ENCODE results near the gene TNFSF12. TPM values are rescaled to one million over a fixed set of nuclear protein-coding genes. Genes with fewer than 3 reads are reported as not detected.

TNFSF12 gene
- total RNA-seq, 2 experiments from 2014 or later = not detected

DNA sequence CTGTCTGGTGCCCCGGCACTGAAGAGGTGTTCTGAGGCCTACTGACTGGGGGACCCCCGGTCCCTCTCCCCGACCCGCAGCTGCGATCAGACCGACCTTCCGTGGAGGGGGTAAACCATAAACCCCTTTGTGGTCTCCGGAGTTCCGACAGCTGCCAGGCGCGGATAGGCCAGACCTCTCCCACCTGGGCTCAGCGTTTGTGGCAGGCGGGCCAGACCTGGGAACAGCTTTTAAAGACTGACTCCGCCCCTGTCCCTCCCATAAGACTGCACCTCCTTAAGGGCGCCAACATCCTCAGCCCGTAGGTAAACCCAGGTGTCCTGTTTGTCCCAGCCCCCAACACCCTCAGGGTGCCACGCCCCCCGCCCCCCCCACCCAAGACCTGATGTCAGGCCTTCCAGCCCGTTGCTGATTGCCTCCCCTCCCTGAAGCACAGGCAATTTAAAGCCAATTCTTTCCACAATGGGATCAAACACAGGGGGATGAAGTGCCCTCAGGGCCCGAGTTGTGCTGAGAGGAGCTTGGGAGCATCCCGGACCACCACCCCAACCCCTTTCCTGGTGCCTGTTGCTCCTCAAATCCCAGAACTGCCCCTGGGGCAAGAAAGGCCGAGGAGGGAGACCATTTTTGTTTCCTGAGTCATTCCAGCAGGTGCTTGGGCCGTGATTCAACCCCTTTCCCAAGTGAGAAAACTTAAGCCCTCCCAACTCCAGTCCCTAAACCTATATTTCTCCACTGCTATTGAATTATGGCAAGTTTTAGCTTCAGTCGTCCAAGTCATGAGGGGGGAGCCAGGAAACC, 41.2 kb downstream of the TNFSF12 start, which contains the start of gene SOX15:
TSS of gene SOX15 (minus strand) at position 204 of the 801 bp plus-strand sequence. CDS start 418 bp downstream, outside the sequence.
- Histone ChIP-seq H3K9me3 (ENCODE audit: low read length) (no peaks in the 10 kb centered on the region), H3K79me2 (ENCODE audit: insufficient read depth, low read depth, low read length) (no peaks in the 10 kb centered on the region), H3K4me1 (ENCODE audit: insufficient read depth, low read length, poor library complexity, severe bottlenecking) (peaks cover 1% of the 10 kb centered on the region), H3K4me2 (ENCODE audit: low read length) (no peak within 1 kb of the TSS), H3K36me3 (ENCODE audit: insufficient read depth, low read length) (peaks cover 85% of the 10 kb centered on the region), H3K9me2 (ENCODE audit: insufficient read depth, low read length) (no peaks in the 10 kb centered on the region), H2AFZ (ENCODE audit: low read length) (no peak within 1 kb of the TSS), H3K27ac (ENCODE audit: low read depth, low read length, poor library complexity, severe bottlenecking) (no peak within 1 kb of the TSS), H3K4me3 (ENCODE audit: low read depth, low read length, poor library complexity, severe bottlenecking) (no peak within 1 kb of the TSS), H4K20me1 (ENCODE audit: insufficient read depth, low read length) (no peaks in the 10 kb centered on the region)
- no peak for DNase-seq (ENCODE audit: low spot score)
- intact Hi-C loops (cut with micrococcal nuclease; ENCODE audit: unreplicated experiment) = no loop called here
- TF ChIP-seq, protein P1, sequence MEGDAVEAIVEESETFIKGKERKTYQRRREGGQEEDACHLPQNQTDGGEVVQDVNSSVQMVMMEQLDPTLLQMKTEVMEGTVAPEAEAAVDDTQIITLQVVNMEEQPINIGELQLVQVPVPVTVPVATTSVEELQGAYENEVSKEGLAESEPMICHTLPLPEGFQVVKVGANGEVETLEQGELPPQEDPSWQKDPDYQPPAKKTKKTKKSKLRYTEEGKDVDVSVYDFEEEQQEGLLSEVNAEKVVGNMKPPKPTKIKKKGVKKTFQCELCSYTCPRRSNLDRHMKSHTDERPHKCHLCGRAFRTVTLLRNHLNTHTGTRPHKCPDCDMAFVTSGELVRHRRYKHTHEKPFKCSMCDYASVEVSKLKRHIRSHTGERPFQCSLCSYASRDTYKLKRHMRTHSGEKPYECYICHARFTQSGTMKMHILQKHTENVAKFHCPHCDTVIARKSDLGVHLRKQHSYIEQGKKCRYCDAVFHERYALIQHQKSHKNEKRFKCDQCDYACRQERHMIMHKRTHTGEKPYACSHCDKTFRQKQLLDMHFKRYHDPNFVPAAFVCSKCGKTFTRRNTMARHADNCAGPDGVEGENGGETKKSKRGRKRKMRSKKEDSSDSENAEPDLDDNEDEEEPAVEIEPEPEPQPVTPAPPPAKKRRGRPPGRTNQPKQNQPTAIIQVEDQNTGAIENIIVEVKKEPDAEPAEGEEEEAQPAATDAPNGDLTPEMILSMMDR (conservative IDR thresholded peaks at IDR 0.05; ENCODE audit: low read length) = no peak
- no peak for TF ChIP-seq EZH2phosphoT487 (IDR thresholded peaks at IDR 0.05; ENCODE audit: borderline replicate concordance, low read depth, low read length)
- POLR2A ChIA-PET = no interaction called here
- CTCF ChIA-PET (ENCODE audit: unreplicated experiment) = interaction anchor here (1.0 kb wide), 1 partner anchor 76 kb away, joined by 3 read pairs; no protein-coding TSS in a partner anchor
- BruUV-seq (replicated peaks) = no TSS peak

DNA sequence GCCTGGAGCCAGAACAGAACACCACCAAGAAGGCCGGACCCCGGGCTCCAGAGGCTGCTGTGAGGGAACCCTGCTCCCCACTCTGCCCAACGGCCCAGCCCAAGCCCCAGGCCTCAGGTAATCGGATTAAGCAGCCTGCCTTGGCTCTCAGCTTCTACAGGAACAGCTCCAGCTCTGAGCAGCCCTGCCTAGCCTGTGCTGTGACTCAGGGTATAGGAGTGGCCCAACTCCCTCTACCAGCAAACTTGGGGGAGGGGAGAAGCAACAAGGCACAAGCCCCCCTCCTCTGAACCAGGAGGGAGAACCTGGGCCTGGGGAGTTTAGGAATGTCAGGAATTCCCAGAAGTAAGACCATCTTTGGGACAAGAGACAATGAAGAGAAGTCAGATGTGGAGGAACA, 41.9 kb downstream of the TNFSF12 start:
- H3K27ac ChIP-seq (ENCODE audit: low read depth, low read length, poor library complexity, severe bottlenecking) = no peak overlapping the region
- H3K4me3 ChIP-seq (ENCODE audit: low read depth, low read length, poor library complexity, severe bottlenecking) = no peak overlapping the region
- DNase-seq (ENCODE audit: low spot score) = no peak
- no TSS peak for BruUV-seq (replicated peaks)
- H2AFZ ChIP-seq (ENCODE audit: low read length) = no peak overlapping the region
- peaks cover 89% of the 10 kb centered on the region for H3K36me3 ChIP-seq (ENCODE audit: insufficient read depth, low read length)
- no peaks in the 10 kb centered on the region for H3K79me2 ChIP-seq (ENCODE audit: insufficient read depth, low read depth, low read length)
- intact Hi-C loops (cut with micrococcal nuclease; ENCODE audit: unreplicated experiment) = no loop called here
- no peaks in the 10 kb centered on the region for H3K9me3 ChIP-seq (ENCODE audit: low read length)
- CTCF ChIA-PET (ENCODE audit: unreplicated experiment) = no interaction called here
- H3K9me2 ChIP-seq (ENCODE audit: insufficient read depth, low read length) = no peaks in the 10 kb centered on the region
- no peaks in the 10 kb centered on the region for H3K4me1 ChIP-seq (ENCODE audit: insufficient read depth, low read length, poor library complexity, severe bottlenecking)
- H4K20me1 ChIP-seq (ENCODE audit: insufficient read depth, low read length) = no peaks in the 10 kb centered on the region
- no peak overlapping the region for H3K4me2 ChIP-seq (ENCODE audit: low read length)
- POLR2A ChIA-PET = no interaction called here
- TF ChIP-seq, protein P1 (conservative IDR thresholded peaks at IDR 0.05; ENCODE audit: low read length) = no peak
- no peak for TF ChIP-seq EZH2phosphoT487 (IDR thresholded peaks at IDR 0.05; ENCODE audit: borderline replicate concordance, low read depth, low read length)

DNA sequence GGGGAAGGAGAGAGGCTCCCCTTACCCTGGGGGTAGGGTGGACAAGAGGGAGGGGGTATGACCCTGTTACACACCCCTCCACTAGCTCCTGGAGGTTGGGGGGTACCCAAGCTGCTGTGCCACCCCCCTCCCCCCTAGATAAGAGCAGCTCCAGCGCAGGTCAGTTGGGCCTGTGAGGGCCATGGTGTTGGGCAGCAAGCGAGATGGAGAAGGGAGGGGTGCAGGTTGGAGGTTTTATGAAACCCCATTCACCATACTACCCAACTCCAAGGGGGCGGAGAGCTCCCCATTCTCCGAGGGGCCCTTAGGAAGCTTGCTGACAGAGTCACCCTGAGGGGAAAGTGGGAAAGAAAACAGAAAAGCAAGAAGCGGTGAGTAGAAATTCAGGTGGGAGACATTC, 42.7 kb downstream of the TNFSF12 start:
- ChIA-PET POLR2A (no interaction called here), CTCF (ENCODE audit: unreplicated experiment) (no interaction called here)
- Histone ChIP-seq H3K4me3 (ENCODE audit: low read depth, low read length, poor library complexity, severe bottlenecking) (no peak overlapping the region), H3K9me2 (ENCODE audit: insufficient read depth, low read length) (no peaks in the 10 kb centered on the region), H4K20me1 (ENCODE audit: insufficient read depth, low read length) (no peaks in the 10 kb centered on the region), H2AFZ (ENCODE audit: low read length) (no peak overlapping the region), H3K4me2 (ENCODE audit: low read length) (no peak overlapping the region), H3K9me3 (ENCODE audit: low read length) (no peaks in the 10 kb centered on the region), H3K27ac (ENCODE audit: low read depth, low read length, poor library complexity, severe bottlenecking) (no peak overlapping the region), H3K36me3 (ENCODE audit: insufficient read depth, low read length) (peaks cover 92% of the 10 kb centered on the region), H3K4me1 (ENCODE audit: insufficient read depth, low read length, poor library complexity, severe bottlenecking) (no peaks in the 10 kb centered on the region), H3K79me2 (ENCODE audit: insufficient read depth, low read depth, low read length) (no peaks in the 10 kb centered on the region)
- TF ChIP-seq EZH2phosphoT487 (IDR thresholded peaks at IDR 0.05; ENCODE audit: borderline replicate concordance, low read depth, low read length) = no peak
- TF ChIP-seq, protein P1 (conservative IDR thresholded peaks at IDR 0.05; ENCODE audit: low read length) = no peak
- no peak for DNase-seq (ENCODE audit: low spot score)
- intact Hi-C loops (cut with micrococcal nuclease; ENCODE audit: unreplicated experiment) = no loop called here
- BruUV-seq (replicated peaks) = no TSS peak
